HG03066 (cell line): ENCODE measurements around the gene PDGFB.
A peak's percentile ranks its signal among the peaks of the same experiment; 100 is the strongest.

ENCODE experiments used
- ATAC-seq: cut with Tn5 transposase; IDR thresholded peaks from one replicate; pipeline ENCODE4 v1.9.1; 2021; ENCODE audit warnings: low read depth; ENCODE audit not compliant: unreplicated experiment

Gene PDGFB

GRCh38 chr22:39278040-39278439, 33.3 kb upstream of the PDGFB start:
- no peak for ATAC-seq

DNA sequence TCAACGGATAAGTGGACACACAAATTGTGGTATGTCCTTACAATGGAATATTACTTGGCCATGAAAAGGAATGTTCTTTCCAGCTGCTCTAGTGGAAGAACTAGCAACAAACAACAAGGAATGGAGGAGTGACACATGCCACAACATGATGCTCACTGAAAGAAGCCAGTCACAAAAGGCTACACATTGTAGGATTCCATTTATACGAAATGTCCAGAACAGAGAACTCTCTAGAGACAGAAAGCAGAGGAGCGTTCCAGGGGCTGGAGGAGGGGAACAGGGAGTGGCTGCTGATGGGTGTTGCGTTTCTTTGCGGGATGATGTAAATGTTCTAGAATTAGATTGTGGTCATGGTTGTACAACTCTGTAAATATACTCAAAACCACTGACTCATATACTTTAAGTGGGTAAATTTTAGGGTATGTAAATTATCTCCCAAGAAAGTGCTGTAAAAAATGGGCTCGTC, 32.4 kb upstream of the PDGFB start:
- no peak for ATAC-seq

DNA sequence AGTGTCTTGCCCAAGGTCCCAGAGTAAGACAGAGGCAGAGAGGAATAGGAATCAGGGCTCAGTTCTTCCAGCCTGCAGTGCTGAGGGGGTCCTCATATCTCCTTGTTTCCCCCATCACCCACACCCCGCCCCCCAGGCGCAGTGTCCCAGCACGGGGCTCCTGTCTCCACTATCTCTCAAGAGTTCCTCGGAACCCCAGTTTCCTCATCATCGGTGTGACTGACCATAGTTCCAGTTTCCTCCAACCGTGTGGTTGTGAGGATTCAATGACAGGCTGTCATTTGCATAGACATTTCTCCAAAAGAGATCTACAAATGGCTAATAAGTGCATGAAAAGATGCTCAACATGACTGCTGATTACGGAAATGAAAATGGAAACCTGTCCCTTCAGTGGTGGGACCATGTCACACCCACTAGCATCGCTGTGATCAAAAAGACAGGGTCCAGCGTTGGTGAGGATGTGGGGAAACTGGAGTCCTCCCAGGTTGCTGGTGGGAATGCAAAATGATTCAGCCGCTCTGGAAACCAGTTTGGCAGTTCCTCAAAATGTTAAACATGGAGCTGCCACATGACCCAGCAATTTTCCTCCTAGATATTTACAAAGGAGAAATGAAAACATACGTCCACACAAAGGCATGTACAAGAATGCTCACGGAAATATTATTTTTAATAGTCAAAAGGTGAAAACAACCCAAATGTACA, 31.8 kb upstream of the PDGFB start:
- ATAC-seq = no peak

DNA sequence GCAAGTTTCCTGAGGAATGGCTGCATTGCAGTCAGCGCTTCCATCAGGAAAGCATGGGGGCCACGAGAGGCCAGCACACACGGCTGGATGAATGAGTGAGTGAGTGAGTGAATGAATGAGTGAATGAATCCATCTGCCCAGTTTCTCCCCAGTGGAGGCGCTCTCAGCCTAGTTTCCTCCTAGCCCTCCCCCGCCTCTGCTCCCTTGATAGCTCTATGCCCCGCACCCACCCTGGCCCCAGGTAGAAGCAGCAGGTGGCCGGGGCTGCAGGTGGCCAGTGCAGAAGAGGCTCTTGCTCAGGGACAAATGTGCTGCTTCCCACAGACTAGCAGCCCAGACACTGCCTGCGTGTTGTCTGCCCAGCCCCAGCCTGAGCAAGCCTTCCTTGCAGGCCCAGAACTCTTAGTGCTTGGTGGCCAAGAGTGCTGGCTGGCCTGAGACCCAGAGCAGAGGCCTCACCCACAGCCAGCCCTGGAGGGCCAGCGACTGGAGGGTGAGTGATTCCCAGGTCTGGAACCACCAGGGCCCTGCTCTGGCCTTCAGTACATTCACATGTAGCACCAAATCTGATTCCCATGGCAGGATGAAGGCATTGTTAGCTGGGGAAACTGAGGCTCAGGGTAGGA, 31.1 kb upstream of the PDGFB start:
- no peak for ATAC-seq

- no peak for ATAC-seq
Measured at GRCh38 chr22:39273950-39274887, 29.4 kb upstream of the PDGFB start.

DNA sequence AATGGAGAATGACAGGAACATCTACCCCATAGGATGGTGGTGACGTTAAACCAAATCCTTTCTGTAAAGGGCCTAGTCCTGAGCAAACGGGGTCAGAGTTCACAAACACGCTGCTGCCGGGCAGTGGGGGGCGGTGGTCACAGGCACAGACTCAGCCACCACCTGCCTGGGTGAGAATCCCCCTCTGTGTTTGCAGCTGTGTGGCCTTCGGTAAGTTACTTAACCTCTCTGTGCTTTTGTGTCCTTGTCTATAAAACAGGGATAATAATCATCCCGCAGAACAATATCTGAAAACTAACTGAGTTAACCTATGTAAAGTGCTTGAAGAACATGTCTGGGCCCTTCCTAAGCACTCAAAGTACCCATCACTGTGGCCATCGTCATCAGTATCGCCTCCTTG, 26.0 kb upstream of the PDGFB start:
- no peak for ATAC-seq

DNA sequence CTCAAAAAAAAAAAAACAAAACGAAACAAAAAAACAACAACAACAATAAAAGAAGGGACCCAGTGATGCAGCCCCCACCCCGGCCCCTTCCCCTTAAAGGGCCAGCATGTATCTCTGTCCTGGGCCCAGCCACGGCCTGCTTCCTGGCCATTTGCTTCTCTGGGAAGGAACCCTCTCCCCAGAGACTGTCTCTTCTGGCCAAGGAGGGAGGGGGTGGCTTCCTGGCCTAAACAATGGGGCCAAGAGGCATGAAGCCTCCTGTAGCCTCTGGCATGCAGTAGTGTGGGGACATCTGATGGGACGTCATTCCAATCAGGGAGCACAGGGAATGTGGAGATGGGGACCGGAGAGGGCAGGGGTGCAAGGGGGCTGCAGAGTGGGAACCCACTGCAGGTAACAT, 25.5 kb upstream of the PDGFB start:
- no peak for ATAC-seq

DNA sequence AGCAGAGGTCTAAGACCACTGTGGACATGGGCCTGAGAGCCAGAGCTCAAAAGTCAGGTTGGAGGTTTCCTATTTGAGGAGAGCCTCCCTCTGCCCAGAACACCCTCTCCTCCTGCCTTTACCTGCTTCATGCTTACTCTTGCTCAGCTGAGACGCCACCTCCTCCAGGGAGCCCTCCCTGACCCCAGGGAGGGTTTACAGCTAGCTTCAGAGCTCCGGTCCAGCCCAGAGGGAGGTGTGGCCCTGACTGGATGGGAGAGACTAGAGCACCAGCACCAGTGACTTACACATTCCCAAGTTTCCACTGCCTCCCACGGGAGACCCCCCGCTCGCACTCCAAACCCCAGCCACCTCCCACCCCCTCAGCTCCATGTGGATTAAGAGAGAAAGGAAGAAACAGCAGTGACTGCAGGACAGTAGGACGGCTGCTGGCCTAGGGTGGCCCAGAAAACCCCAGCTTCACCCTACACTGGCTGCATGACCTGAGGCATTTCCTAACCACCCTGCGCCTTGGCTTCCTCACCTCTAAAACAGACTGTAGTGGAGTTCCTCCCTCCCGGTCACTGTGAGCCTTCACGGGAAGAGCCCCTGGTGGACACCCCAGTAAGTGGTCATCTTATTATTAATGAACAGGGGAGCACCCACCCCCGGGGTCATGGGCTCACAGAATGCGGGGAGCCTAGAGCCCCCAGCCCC, 24.5 kb upstream of the PDGFB start:
- no peak for ATAC-seq

GRCh38 chr22:39268645-39269044, 23.9 kb upstream of the PDGFB start:
- ATAC-seq = no peak

GRCh38 chr22:39267974-39268373, 23.2 kb upstream of the PDGFB start:
- ATAC-seq = no peak

GRCh38 chr22:39266398-39267030, 21.7 kb upstream of the PDGFB start:
- peak; percentile 73 for ATAC-seq

DNA sequence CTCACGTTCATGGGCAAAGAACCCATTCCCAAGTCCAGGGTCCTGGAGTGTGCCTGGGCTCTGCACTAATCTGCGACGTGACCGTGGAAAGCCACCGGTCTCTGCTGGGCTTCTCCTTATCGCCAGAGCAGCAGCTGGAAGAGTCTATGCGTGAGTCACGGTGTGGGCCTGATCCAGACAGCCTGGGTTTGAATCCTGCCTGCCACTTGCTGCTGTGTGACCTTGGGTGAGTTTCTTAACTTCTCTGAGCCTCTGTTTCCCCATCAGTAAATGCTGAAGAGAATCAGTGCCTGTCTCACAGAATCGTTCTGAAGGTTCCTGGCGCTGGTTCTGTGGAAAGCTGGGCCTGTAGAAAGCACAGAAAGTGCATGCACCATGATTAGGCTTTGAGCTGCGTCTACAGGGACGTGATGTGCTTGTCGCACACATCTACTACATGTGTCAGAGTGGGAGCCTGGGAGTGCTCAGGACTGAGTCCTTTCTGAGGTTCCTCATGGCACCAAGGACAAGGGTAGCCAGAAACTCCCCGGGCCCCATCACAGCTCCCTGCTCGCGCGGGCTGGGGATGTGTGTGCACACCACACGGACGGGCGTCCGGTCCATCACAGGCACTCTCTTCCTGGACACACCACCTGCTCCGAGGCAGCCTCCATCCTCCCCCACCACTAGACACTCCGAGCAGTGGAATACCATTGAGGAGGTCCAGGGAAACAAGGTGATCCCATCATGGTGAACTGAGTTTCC, 20.5 kb upstream of the PDGFB start:
- ATAC-seq = no peak

- no peak for ATAC-seq
Measured at GRCh38 chr22:39264349-39265038, 19.7 kb upstream of the PDGFB start.

GRCh38 chr22:39263626-39264348, 19.0 kb upstream of the PDGFB start:
- ATAC-seq = no peak

- no peak for ATAC-seq
Measured at GRCh38 chr22:39259666-39260065, 14.9 kb upstream of the PDGFB start.

GRCh38 chr22:39257901-39258475, 13.2 kb upstream of the PDGFB start:
- ATAC-seq = no peak

DNA sequence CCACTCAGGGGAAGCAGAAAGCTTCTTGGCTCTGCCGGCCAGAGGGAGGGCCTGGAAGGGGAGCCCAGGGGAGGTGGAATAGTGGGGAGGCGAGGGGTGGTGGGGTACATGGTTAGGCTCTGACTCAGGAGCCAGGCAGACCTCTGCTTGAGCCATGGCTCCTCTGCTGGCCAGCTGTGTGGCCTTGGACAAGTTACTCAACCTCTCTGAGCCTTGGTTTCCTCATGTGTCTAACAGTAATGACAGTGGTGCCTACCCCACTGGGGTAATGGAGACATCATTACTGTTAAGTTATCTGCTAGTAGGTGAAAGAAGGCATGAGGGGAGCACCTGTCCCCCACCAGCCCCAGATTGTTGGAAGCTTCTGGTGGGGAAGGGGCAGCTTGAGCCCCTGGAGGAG, 12.2 kb upstream of the PDGFB start:
- ATAC-seq = no peak

DNA sequence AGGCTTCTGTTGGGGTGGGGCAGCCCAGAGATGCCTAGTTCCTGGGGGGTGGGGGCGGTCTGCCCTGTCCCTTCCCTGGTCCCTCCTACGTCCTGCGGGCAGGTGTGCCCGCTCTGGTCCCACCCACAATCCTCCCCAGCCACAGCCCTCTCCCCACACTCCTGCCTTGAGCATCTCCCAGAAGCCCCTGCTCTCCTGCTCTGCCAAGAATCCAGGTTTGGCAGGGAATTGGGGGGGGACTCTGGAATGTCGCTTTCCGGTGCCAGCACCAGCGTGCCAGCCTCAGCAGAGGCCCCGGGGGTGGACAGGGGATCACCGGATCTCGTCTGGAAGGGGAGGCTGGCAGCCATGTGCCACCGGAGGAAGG, 11.4 kb upstream of the PDGFB start:
- no peak for ATAC-seq
